HCT116 (cell line): ENCODE results near the gene STRN3. TPM values are rescaled to one million over a fixed set of nuclear protein-coding genes. Genes with fewer than 3 reads are reported as not detected.
A peak's percentile ranks its signal among the peaks of the same experiment; 100 is the strongest.
"Not testable (repeated sequence)": the region's sequence is repeated elsewhere in the genome, so short reads cannot be mapped to it uniquely, and the experiment has no call there.

Experiments
- ATAC-seq: fragments of 200-7000 bp; cut with Tn5 transposase; 2 replicates; pipeline ENCODE4 v1.9.1; 2020; ENCODE audit warnings: mild to moderate bottlenecking, moderate library complexity
- BruUV-seq: library from RNA; stranded (reverse); fragments of 400-500 nt; replicated peaks from 2 replicates; lab custom pipeline; 2021; lab: Mats Ljungman, UMichigan
- CTCF ChIA-PET: fragments of 300-600 bp; sonication (Branson Sonifier 250); formaldehyde crosslinking; loops from one replicate; lab custom pipeline; 2021; ENCODE audit warnings: antibody characterized with exemption; lab: Charles Lee
- POLR2A ChIA-PET: fragments of 300-600, 350-600 bp; sonication (Branson Sonifier 250); formaldehyde crosslinking; loops from one replicate; lab custom pipeline; 2021; ENCODE audit warnings: antibody characterized with exemption; lab: Charles Lee
- RAD21 ChIA-PET, 2 experiments: fragments of 300-600 bp; sonication (Branson Sonifier 250); formaldehyde crosslinking; loops; one replicate each; lab custom pipeline; 2023; ENCODE audit warnings: low total read pairs in 2 of 2; ENCODE audit not compliant: uncharacterized antibody in 2 of 2, unreplicated experiment in 2 of 2, low non-redundant PET in 1 of 2; lab: Charles Lee
- DNase-seq: peaks from one replicate; pipeline ENCODE4 v3.0.0-alpha.2; 2010; ENCODE audit warnings: low read depth, low spot score
- H2AFZ ChIP-seq: fragments of 200-600 bp; shearing (Covaris generic), sonication (generic); 2 replicates; pipeline ENCODE4 v1.6.1; 2017; ENCODE audit warnings: low read depth, mixed run types, mixed read lengths, antibody characterized with exemption, low read length; ENCODE audit not compliant: poor library complexity, severe bottlenecking
- H3K27ac ChIP-seq: 2 replicates; pipeline ENCODE4 v1.5.1; 2012; ENCODE audit warnings: low read depth, low read length
- H3K27me3 ChIP-seq: fragments of 200-600 bp; sonication (generic); 2 replicates; pipeline ENCODE4 v1.6.1; 2016; ENCODE audit warnings: mixed run types, low read length, mixed read lengths; ENCODE audit not compliant: insufficient read depth
- H3K36me3 ChIP-seq, 2 experiments: fragments of 200-500 bp in 1 of 2; fragments of 200-600 bp in 1 of 2; sonication (Bioruptor generic) in 1 of 2; sonication (generic) in 1 of 2; 2 replicates each; pipeline versions ENCODE4 v1.5.1 to v1.6.1; 2014 to 2016; ENCODE audit warnings: low read length in 2 of 2, inconsistent platforms in 1 of 2, mixed read lengths in 1 of 2, mixed run types in 1 of 2; ENCODE audit not compliant: insufficient read depth in 2 of 2, control insufficient read depth in 1 of 2
- H3K4me1 ChIP-seq, 2 experiments: fragments of 200-600 bp in 1 of 2; sonication (generic) in 1 of 2; 2 replicates each; pipeline versions ENCODE4 v1.5.1 to v1.6.1; 2012 to 2017; ENCODE audit warnings: low read length in 2 of 2, inconsistent platforms in 1 of 2, mild to moderate bottlenecking in 1 of 2, mixed read lengths in 1 of 2, mixed run types in 1 of 2, moderate library complexity in 1 of 2; ENCODE audit not compliant: insufficient read depth in 2 of 2, control insufficient read depth in 1 of 2
- H3K4me2 ChIP-seq: fragments of 200-600 bp; sonication (generic); 2 replicates; pipeline ENCODE4 v1.6.1; 2017; ENCODE audit warnings: mixed run types, low read length, mixed read lengths
- H3K4me3 ChIP-seq, 2 experiments: fragments of 200-600 bp in 1 of 2; sonication (generic) in 1 of 2; replicated peaks in 1 of 2; 2 replicates each; pipeline ENCODE4 v1.5.1; 2011 to 2016; ENCODE audit warnings: low read length in 2 of 2, control low read depth in 1 of 2, low read depth in 1 of 2, mild to moderate bottlenecking in 1 of 2, mixed read lengths in 1 of 2, mixed run types in 1 of 2
- H3K79me2 ChIP-seq: fragments of 200-600 bp; sonication (generic); 2 replicates; pipeline ENCODE4 v1.6.1; 2017; ENCODE audit warnings: mild to moderate bottlenecking, mixed run types, low read length, moderate library complexity, mixed read lengths; ENCODE audit not compliant: insufficient read depth
- H3K9ac ChIP-seq: fragments of 200-600 bp; sonication (generic); 2 replicates; pipeline ENCODE4 v1.6.1; 2016; ENCODE audit warnings: low read length, mixed read lengths
- H3K9me2 ChIP-seq: fragments of 200-600 bp; sonication (generic), shearing (Covaris generic); 2 replicates; pipeline ENCODE4 v1.6.1; 2017; ENCODE audit warnings: mixed run types, mild to moderate bottlenecking, moderate library complexity; ENCODE audit not compliant: insufficient read depth
- H3K9me3 ChIP-seq, 2 experiments: fragments of 200-500 bp in 1 of 2; fragments of 200-600 bp in 1 of 2; sonication (Bioruptor generic) in 1 of 2; sonication (generic) in 1 of 2; 2 replicates each; pipeline ENCODE4 v1.6.1; 2014 to 2017; ENCODE audit warnings: low read length in 2 of 2, mixed read lengths in 2 of 2, inconsistent platforms in 1 of 2, low read depth in 1 of 2, mild to moderate bottlenecking in 1 of 2, mixed run types in 1 of 2, moderate library complexity in 1 of 2; ENCODE audit not compliant: control insufficient read depth in 1 of 2, insufficient read depth in 1 of 2
- H4K20me1 ChIP-seq: fragments of 200-600 bp; sonication (generic), shearing (Covaris generic); 2 replicates; pipeline ENCODE4 v1.6.1; 2017; ENCODE audit warnings: mixed run types, mild to moderate bottlenecking, moderate library complexity; ENCODE audit not compliant: insufficient read depth
- ATF3 ChIP-seq: IDR thresholded peaks from 2 replicates; pipeline ENCODE4 v1.6.1; 2012
- CEBPB ChIP-seq: IDR thresholded peaks from 2 replicates; pipeline ENCODE4 v1.6.1; 2012; ENCODE audit warnings: low read depth
- CTCF ChIP-seq, 3 experiments: fragments of 200-600 bp in 1 of 3; sonication (generic) in 1 of 3; IDR thresholded peaks in 2 of 3; conservative IDR thresholded peaks in 1 of 3; 2 replicates each; pipeline ENCODE4 v1.5.1; 2012 to 2017; ENCODE audit warnings: low read depth in 2 of 3, low read length in 2 of 3, antibody characterized with exemption in 1 of 3, borderline replicate concordance in 1 of 3, control low read depth in 1 of 3, mild to moderate bottlenecking in 1 of 3, mixed read lengths in 1 of 3, mixed run types in 1 of 3, moderate library complexity in 1 of 3; ENCODE audit not compliant: insufficient read depth in 1 of 3
- EZH2phosphoT487 ChIP-seq: fragments of 200-600 bp; IDR thresholded peaks from 2 replicates; pipeline ENCODE4 v1.6.1; 2018; ENCODE audit warnings: antibody characterized with exemption, borderline replicate concordance
- FOSL1 ChIP-seq: IDR thresholded peaks from 2 replicates; pipeline ENCODE4 v1.6.1; 2012; ENCODE audit warnings: low read depth
- MAX ChIP-seq: IDR thresholded peaks from 2 replicates; pipeline ENCODE4 v1.6.1; 2012
- POLR2AphosphoS5 ChIP-seq: IDR thresholded peaks from 2 replicates; pipeline ENCODE4 v1.6.1; 2011; ENCODE audit warnings: mild to moderate bottlenecking, low read depth, low read length, moderate library complexity
- RAD21 ChIP-seq: IDR thresholded peaks from 2 replicates; pipeline ENCODE4 v1.6.1; 2012; ENCODE audit warnings: low read depth, mild to moderate bottlenecking
- SP1 ChIP-seq: IDR thresholded peaks from 2 replicates; pipeline ENCODE4 v1.6.1; 2012; ENCODE audit warnings: low read depth
- SRF ChIP-seq: IDR thresholded peaks from 2 replicates; pipeline ENCODE4 v1.6.1; 2012; ENCODE audit warnings: low read depth
- YY1 ChIP-seq: IDR thresholded peaks from 2 replicates; pipeline ENCODE4 v1.6.1; 2011; ENCODE audit warnings: low read length, low read depth, moderate library complexity, mild to moderate bottlenecking; ENCODE audit not compliant: insufficient replicate concordance; ENCODE audit errors: extremely low read depth
- ZBTB33 ChIP-seq: IDR thresholded peaks from 2 replicates; pipeline ENCODE4 v1.6.1; 2011; ENCODE audit warnings: mild to moderate bottlenecking, low read length, moderate library complexity; ENCODE audit not compliant: insufficient replicate concordance; ENCODE audit errors: extremely low read depth
- ZFX ChIP-seq: fragments of 450-650 bp; IDR thresholded peaks from 2 replicates; pipeline ENCODE4 v1.6.1; 2017
- ZNF274 ChIP-seq: fragments of 200-500 bp; sonication (Bioruptor generic); IDR thresholded peaks from 2 replicates; pipeline ENCODE4 v1.6.1; 2014; ENCODE audit warnings: mild to moderate bottlenecking, low read depth, low read length, inconsistent platforms
- intact Hi-C: fragments of 100-400 bp; cut with micrococcal nuclease; formaldehyde crosslinking; loops from 2 replicates; pipeline ENCODE4 v1.10.0; 2022
- total RNA-seq: library from RNA; stranded (reverse); gene quantifications from one replicate; pipeline ENCODE4 v1.2.1, GENCODE V29; 2021; ENCODE audit not compliant: unreplicated experiment

STRN3 gene
- total RNA-seq, 1 experiment from 2014 or later, result 43.4 TPM

- H3K9me3 ChIP-seq, BruUV-seq, H3K9me2 ChIP-seq, POLR2A ChIA-PET, H3K36me3 ChIP-seq, H3K27me3 ChIP-seq, CTCF ChIA-PET, H4K20me1 ChIP-seq, intact Hi-C loops, RAD21 ChIA-PET, H2AFZ ChIP-seq: not testable (repeated sequence)
- peak overlapping the region in 1 of 2 experiments; percentile 28; a peak in 1 of 4 replicates for H3K4me3 ChIP-seq
- H3K79me2 ChIP-seq, result peaks cover 100% of the 10 kb centered on the region
- DNase-seq (peak; percentile 35), ATAC-seq (peak; percentile 71)
- peak; percentile 42; the same call in 1 of the 2 replicates for TF ChIP-seq FOSL1
- peak; percentile 32; the same call in 1 of the 2 replicates for TF ChIP-seq SP1
- peak overlapping the region; percentile 63 for H3K4me2 ChIP-seq
- peak overlapping the region; percentile 36; the same call in 1 of the 2 replicates for H3K27ac ChIP-seq
- peaks cover 38 to 86% of the 10 kb centered on the region in 2 experiments for H3K4me1 ChIP-seq
- H3K9ac ChIP-seq, result peak overlapping the region; percentile 23; the same call in 1 of the 2 replicates
These were observed 54.0 kb downstream of the STRN3 start for GRCh38 chr14:30972036-30972732.

- Histone ChIP-seq H3K27ac (peak overlapping the region; percentile 36; the same call in 1 of the 2 replicates), H3K4me1 (peaks cover 38 to 92% of the 10 kb centered on the region in 2 experiments), H2AFZ (no peak overlapping the region), H3K4me2 (peak overlapping the region; percentile 63), H4K20me1 (peaks cover 9% of the 10 kb centered on the region; the same call in 1 of the 2 replicates), H3K9me3 (no peaks in the 10 kb centered on the region), H3K4me3 (peak overlapping the region in 1 of 2 experiments; percentile 28; a peak in 1 of 4 replicates), H3K9ac (peak overlapping the region; percentile 23), H3K79me2 (peaks cover 99% of the 10 kb centered on the region), H3K36me3 (no peaks in the 10 kb centered on the region; a peak in 1 of 4 replicates)
- ATAC-seq (no peak), DNase-seq (no peak)
- CTCF ChIA-PET, result no interaction called here
- RAD21 ChIA-PET, result no interaction called here
- no peak for TF ChIP-seq YY1
- TF ChIP-seq POLR2AphosphoS5, result no peak
- TF ChIP-seq SRF, result no peak
- no peak for TF ChIP-seq MAX
- no peak for TF ChIP-seq ATF3
- no peak for TF ChIP-seq SP1
- no peak for TF ChIP-seq ZFX
- no peak for TF ChIP-seq ZNF274
- no peak for TF ChIP-seq ZBTB33
- no peak for TF ChIP-seq CTCF (IDR thresholded peaks at IDR 0.05 in 2 of 3, conservative IDR thresholded peaks at IDR 0.05 in 1 of 3; ENCODE audit: borderline replicate concordance in 1 of 3, insufficient read depth in 1 of 3, low read depth in 2 of 3, low read length in 2 of 3)
- TF ChIP-seq EZH2phosphoT487, result no peak
- TF ChIP-seq RAD21, result no peak
- TF ChIP-seq FOSL1, result no peak
- no peak for TF ChIP-seq CEBPB
- TF ChIP-seq, all 23 proteins: peak for 0
- Histone ChIP-seq H3K9me2 (no peaks in the 10 kb centered on the region), H3K27me3 (no peaks in the 10 kb centered on the region)
- POLR2A ChIA-PET, result no interaction called here
- intact Hi-C loops, result no loop called here
- BruUV-seq, result TSS peak; percentile 50
These were observed 54.6 kb downstream of the STRN3 start for GRCh38 chr14:30971586-30971985.
